Measurements from ENCODE around the gene RNASEH2A. TPM values are rescaled to one million over a fixed set of nuclear protein-coding genes. Genes with fewer than 3 reads are reported as not detected.

RNASEH2A gene
- total RNA-seq, 1 donor from 2014 or later: 10.8 TPM

DNA sequence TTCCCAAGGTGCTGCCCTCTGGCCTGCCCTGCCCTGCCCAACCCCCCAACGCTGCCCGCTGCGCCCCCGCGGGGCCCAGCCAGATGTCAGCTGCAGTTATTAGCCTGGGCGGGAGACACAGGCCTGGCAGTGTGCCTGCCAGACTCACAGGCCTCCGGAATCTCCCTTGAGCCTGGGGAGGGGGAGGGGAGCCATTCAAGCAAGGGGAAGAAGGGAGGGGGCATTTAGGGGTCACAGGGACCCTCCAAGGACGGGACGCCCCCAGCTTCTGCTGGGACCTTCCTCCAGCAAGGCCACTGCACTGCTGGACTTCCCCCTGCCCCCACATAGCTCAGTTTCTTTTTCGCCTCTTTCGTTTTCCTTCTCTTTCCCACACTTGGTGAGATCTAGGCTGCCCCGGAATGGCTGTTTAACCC lies 17.7 kb upstream of the RNASEH2A start:
- DNase-seq (ENCODE audit: extremely low spot score in 2 of 2): no peak
- Histone ChIP-seq H3K4me1 (peaks cover 58% of the 10 kb centered on the region), H3K4me3 (peak overlapping the region; percentile 85 to 96), H3K27ac (peak overlapping the region; percentile 97), H3K27me3 (no peaks in the 10 kb centered on the region), H3K9me3 (no peaks in the 10 kb centered on the region), H3K36me3 (no peaks in the 10 kb centered on the region)
- intact Hi-C loops (cut with DNase I): no loop called here
- peak; percentile 14 to 56 for TF ChIP-seq POLR2AphosphoS5 (IDR thresholded peaks at IDR 0.05; ENCODE audit: insufficient read depth in 1 of 2, low read depth in 1 of 2)
- TF ChIP-seq, protein P1, sequence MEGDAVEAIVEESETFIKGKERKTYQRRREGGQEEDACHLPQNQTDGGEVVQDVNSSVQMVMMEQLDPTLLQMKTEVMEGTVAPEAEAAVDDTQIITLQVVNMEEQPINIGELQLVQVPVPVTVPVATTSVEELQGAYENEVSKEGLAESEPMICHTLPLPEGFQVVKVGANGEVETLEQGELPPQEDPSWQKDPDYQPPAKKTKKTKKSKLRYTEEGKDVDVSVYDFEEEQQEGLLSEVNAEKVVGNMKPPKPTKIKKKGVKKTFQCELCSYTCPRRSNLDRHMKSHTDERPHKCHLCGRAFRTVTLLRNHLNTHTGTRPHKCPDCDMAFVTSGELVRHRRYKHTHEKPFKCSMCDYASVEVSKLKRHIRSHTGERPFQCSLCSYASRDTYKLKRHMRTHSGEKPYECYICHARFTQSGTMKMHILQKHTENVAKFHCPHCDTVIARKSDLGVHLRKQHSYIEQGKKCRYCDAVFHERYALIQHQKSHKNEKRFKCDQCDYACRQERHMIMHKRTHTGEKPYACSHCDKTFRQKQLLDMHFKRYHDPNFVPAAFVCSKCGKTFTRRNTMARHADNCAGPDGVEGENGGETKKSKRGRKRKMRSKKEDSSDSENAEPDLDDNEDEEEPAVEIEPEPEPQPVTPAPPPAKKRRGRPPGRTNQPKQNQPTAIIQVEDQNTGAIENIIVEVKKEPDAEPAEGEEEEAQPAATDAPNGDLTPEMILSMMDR (IDR thresholded peaks at IDR 0.05): no peak
- no peak for TF ChIP-seq POLR2A (IDR thresholded peaks at IDR 0.05)

GRCh38 chr19:12789098-12789903 lies 17.1 kb upstream of the RNASEH2A start:
- Histone ChIP-seq H3K4me3 (peak overlapping the region; percentile 85 to 96), H3K4me1 (peaks cover 58% of the 10 kb centered on the region), H3K27me3 (no peaks in the 10 kb centered on the region), H3K27ac (peak overlapping the region; percentile 97), H3K9me3 (no peaks in the 10 kb centered on the region), H3K36me3 (no peaks in the 10 kb centered on the region)
- DNase-seq (ENCODE audit: extremely low spot score in 2 of 2): no peak
- intact Hi-C loops (cut with DNase I): no loop called here
- TF ChIP-seq, protein P1 (IDR thresholded peaks at IDR 0.05): no peak
- TF ChIP-seq POLR2A (IDR thresholded peaks at IDR 0.05): no peak

DNA sequence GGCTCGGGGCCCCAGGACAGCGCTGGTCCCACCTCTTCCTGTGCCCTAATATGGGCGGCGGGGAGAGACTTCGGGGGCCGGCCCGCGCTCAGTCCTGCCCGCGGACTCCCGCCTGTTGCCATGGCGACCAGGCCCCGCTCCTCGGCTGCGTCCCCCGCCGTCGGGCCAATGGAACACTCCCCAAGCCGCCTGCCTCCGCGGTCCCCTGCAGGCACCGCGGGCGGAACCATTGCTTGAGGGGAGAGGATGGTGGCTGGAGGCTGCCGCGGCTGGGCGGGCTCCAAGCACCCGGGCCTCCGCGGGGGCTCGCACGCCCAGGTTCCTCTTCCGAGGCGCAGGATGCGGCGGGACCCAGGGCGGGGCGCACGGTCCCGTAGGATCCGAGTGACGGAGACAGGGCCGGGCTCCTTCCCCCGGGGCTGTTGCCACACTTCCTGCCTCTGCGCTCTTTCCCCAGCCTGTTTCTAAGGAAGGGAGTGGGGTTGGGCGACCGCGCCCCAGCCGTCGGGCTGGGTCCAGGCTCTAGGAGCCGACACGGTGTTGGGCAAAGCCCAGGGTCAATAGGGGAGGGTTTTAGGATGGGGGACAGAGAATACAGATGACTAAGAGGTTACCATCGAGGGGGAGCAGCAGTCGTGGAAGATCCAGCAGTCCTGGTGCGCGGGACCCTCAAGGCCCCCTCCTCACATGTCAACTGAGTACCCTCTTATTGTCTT lies 16.3 kb upstream of the RNASEH2A start:
- TF ChIP-seq POLR2AphosphoS5 (IDR thresholded peaks at IDR 0.05; ENCODE audit: insufficient read depth in 1 of 2, low read depth in 1 of 2): peak; percentile 90 to 99
- TF ChIP-seq, protein P1 (IDR thresholded peaks at IDR 0.05): no peak
- TF ChIP-seq POLR2A (IDR thresholded peaks at IDR 0.05): peak in 1 of 2 donors; percentile 96
- intact Hi-C loops (cut with DNase I): no loop called here
- peak overlapping the region; percentile 85 to 96 for H3K4me3 ChIP-seq
- no peaks in the 10 kb centered on the region for H3K27me3 ChIP-seq
- H3K27ac ChIP-seq: peak overlapping the region; percentile 97
- H3K4me1 ChIP-seq: peaks cover 55% of the 10 kb centered on the region
- H3K9me3 ChIP-seq: no peaks in the 10 kb centered on the region
- no peaks in the 10 kb centered on the region for H3K36me3 ChIP-seq
- DNase-seq (ENCODE audit: extremely low spot score in 2 of 2): peak in 1 of 2 donors; percentile 98

GRCh38 chr19:12790628-12791344 lies 15.6 kb upstream of the RNASEH2A start:
- Histone ChIP-seq H3K27me3 (no peaks in the 10 kb centered on the region), H3K4me1 (peaks cover 49% of the 10 kb centered on the region), H3K36me3 (no peaks in the 10 kb centered on the region), H3K9me3 (no peaks in the 10 kb centered on the region), H3K27ac (peak overlapping the region; percentile 97), H3K4me3 (peak overlapping the region; percentile 85 to 96)
- TF ChIP-seq POLR2A (IDR thresholded peaks at IDR 0.05) (no peak), POLR2AphosphoS5 (IDR thresholded peaks at IDR 0.05; ENCODE audit: insufficient read depth in 1 of 2, low read depth in 1 of 2) (no peak)
- TF ChIP-seq, protein P1 (IDR thresholded peaks at IDR 0.05): no peak
- DNase-seq (ENCODE audit: extremely low spot score in 2 of 2): no peak
- intact Hi-C loops (cut with DNase I): no loop called here
